WTC11 (cell line): ENCODE results near the gene TLR3. TPM values are rescaled to one million over a fixed set of nuclear protein-coding genes. Genes with fewer than 3 reads are reported as not detected.

ENCODE experiments used
- ATAC-seq: fragments of 200-7000 bp; cut with Tn5 transposase; 2 replicates; pipeline ENCODE4 v1.10.0; 2021; ENCODE audit warnings: mild to moderate bottlenecking, moderate library complexity
- CTCF ChIA-PET: fragments of 300-600 bp; sonication (Branson Sonifier 250); formaldehyde crosslinking; loops from one replicate; lab custom pipeline; 2021; ENCODE audit warnings: antibody characterized with exemption; lab: Charles Lee
- POLR2A ChIA-PET: fragments of 350-600 bp; sonication (Branson Sonifier 250); formaldehyde crosslinking; loops from one replicate; lab custom pipeline; 2021; ENCODE audit warnings: antibody characterized with exemption; lab: Charles Lee
- DNase-seq: peaks from one replicate; pipeline ENCODE4 v3.0.0; 2021; ENCODE audit warnings: low spot score
- H3K27ac Mint-ChIP-seq: 2 replicates; pipeline ENCODE4 v1.8.0; 2021; ENCODE audit warnings: mixed read lengths
- H3K27me3 Mint-ChIP-seq: 2 replicates; pipeline ENCODE4 v1.8.0; 2021; ENCODE audit warnings: low read depth, mild to moderate bottlenecking, moderate library complexity, mixed read lengths
- H3K36me3 Mint-ChIP-seq: 2 replicates; pipeline ENCODE4 v1.8.0; 2021; ENCODE audit warnings: mixed read lengths
- H3K4me1 Mint-ChIP-seq: 2 replicates; pipeline ENCODE4 v1.8.0; 2022; ENCODE audit warnings: mixed read lengths
- H3K4me3 Mint-ChIP-seq: 2 replicates; pipeline ENCODE4 v1.8.0; 2021; ENCODE audit warnings: mild to moderate bottlenecking, moderate library complexity, mixed read lengths
- H3K9me3 Mint-ChIP-seq: 2 replicates; pipeline ENCODE4 v1.8.0; 2021; ENCODE audit warnings: mixed read lengths
- AR ChIP-seq: fragments of 250-450 bp; sonication (Bioruptor Pico); IDR thresholded peaks from 2 replicates; pipeline ENCODE4 v1.9.0; 2021; ENCODE audit warnings: mild to moderate bottlenecking
- ATF1 ChIP-seq: sonication (generic); formaldehyde crosslinking; IDR thresholded peaks from 2 replicates; pipeline ENCODE4 v1.8.1; 2023; ENCODE audit warnings: mild to moderate bottlenecking, moderate library complexity, missing genetic modification reagents
- EMX1 ChIP-seq: fragments of 250-450 bp; sonication (Bioruptor Pico); IDR thresholded peaks from 2 replicates; pipeline ENCODE4 v1.8.0; 2021; ENCODE audit warnings: mild to moderate bottlenecking
- FOXJ3 ChIP-seq: sonication (generic); formaldehyde crosslinking; IDR thresholded peaks from 2 replicates; pipeline ENCODE4 v1.9.0; 2021; ENCODE audit warnings: missing genetic modification reagents, mild to moderate bottlenecking, borderline replicate concordance
- FOXP4 ChIP-seq: sonication (generic); formaldehyde crosslinking; IDR thresholded peaks from 2 replicates; pipeline ENCODE4 v1.8.0; 2022; ENCODE audit warnings: mild to moderate bottlenecking, missing genetic modification reagents
- GABPB1 ChIP-seq: sonication (generic); formaldehyde crosslinking; IDR thresholded peaks from 2 replicates; pipeline ENCODE4 v1.8.1; 2023; ENCODE audit warnings: mild to moderate bottlenecking, missing genetic modification reagents
- GRHL2 ChIP-seq: fragments of 250-450 bp; sonication (Bioruptor Pico); IDR thresholded peaks from 2 replicates; pipeline ENCODE4 v1.8.0; 2022; ENCODE audit warnings: mild to moderate bottlenecking, moderate library complexity; ENCODE audit not compliant: insufficient replicate concordance, severe bottlenecking
- GTF2I ChIP-seq: fragments of 250-450 bp; sonication (Bioruptor Pico); conservative IDR thresholded peaks from 2 replicates; pipeline ENCODE4 v1.4.0; 2021; ENCODE audit warnings: mild to moderate bottlenecking
- HMGA2 ChIP-seq: fragments of 250-450 bp; sonication (Bioruptor Pico); IDR thresholded peaks from 2 replicates; pipeline ENCODE4 v1.4.0; 2021; ENCODE audit warnings: mild to moderate bottlenecking, moderate library complexity
- JAZF1 ChIP-seq: fragments of 250-450 bp; sonication (Bioruptor Pico); IDR thresholded peaks from 2 replicates; pipeline ENCODE4 v1.9.0; 2021; ENCODE audit warnings: moderate library complexity, mild to moderate bottlenecking, inconsistent platforms
- MLX ChIP-seq: sonication (generic); formaldehyde crosslinking; IDR thresholded peaks from 2 replicates; pipeline ENCODE4 v1.8.1; 2023; ENCODE audit warnings: mild to moderate bottlenecking, missing genetic modification reagents, moderate library complexity
- NFYB ChIP-seq: sonication (generic); formaldehyde crosslinking; conservative IDR thresholded peaks from 2 replicates; pipeline ENCODE4 v1.8.0; 2022; ENCODE audit warnings: low read depth, missing genetic modification reagents
- OVOL2 ChIP-seq: fragments of 250-450 bp; sonication (Bioruptor Pico); IDR thresholded peaks from 2 replicates; pipeline ENCODE4 v1.9.0; 2021; ENCODE audit warnings: mild to moderate bottlenecking, borderline replicate concordance
- PREB ChIP-seq: sonication (generic); formaldehyde crosslinking; IDR thresholded peaks from 2 replicates; pipeline ENCODE4 v1.8.1; 2022; ENCODE audit warnings: mild to moderate bottlenecking, missing genetic modification reagents, moderate library complexity, borderline replicate concordance
- SMAD3 ChIP-seq: sonication (generic); formaldehyde crosslinking; IDR thresholded peaks from 2 replicates; pipeline ENCODE4 v1.8.0; 2022; ENCODE audit warnings: missing genetic modification reagents, mild to moderate bottlenecking, borderline replicate concordance
- SOX15 ChIP-seq: fragments of 250-450 bp; sonication (Bioruptor Pico); IDR thresholded peaks from 2 replicates; pipeline ENCODE4 v1.9.0; 2021; ENCODE audit warnings: mild to moderate bottlenecking
- TP53 ChIP-seq: sonication (generic); formaldehyde crosslinking; IDR thresholded peaks from 2 replicates; pipeline ENCODE4 v1.8.1; 2023; ENCODE audit warnings: mild to moderate bottlenecking, missing genetic modification reagents
- ZNF138 ChIP-seq: sonication (generic); formaldehyde crosslinking; conservative IDR thresholded peaks from 2 replicates; pipeline ENCODE4 v1.8.1; 2022; ENCODE audit warnings: mild to moderate bottlenecking, moderate library complexity, missing genetic modification reagents
- ZNF396 ChIP-seq: fragments of 250-450 bp; sonication (Bioruptor Pico); IDR thresholded peaks from 2 replicates; pipeline ENCODE4 v1.8.0; 2021; ENCODE audit warnings: mild to moderate bottlenecking, moderate library complexity, borderline replicate concordance
- total RNA-seq: library from RNA; stranded (reverse); gene quantifications from 3 replicates; pipeline ENCODE4 v1.2.3, GENCODE V29; 2021
- TF ChIP-seq, protein P1 (sequence below): fragments of 250-450 bp; sonication (Bioruptor Pico); IDR thresholded peaks from 2 replicates; pipeline ENCODE4 v1.9.0; 2021; ENCODE audit warnings: moderate library complexity, mild to moderate bottlenecking, inconsistent platforms, borderline replicate concordance
- TF ChIP-seq, protein P2 (sequence below): sonication (generic); formaldehyde crosslinking; IDR thresholded peaks from 2 replicates; pipeline ENCODE4 v1.8.1; 2023; ENCODE audit warnings: mild to moderate bottlenecking, missing genetic modification reagents
- TF ChIP-seq, protein P3 (sequence below): sonication (generic); formaldehyde crosslinking; IDR thresholded peaks from 2 replicates; pipeline ENCODE4 v1.8.1; 2023; ENCODE audit warnings: mild to moderate bottlenecking, missing genetic modification reagents, borderline replicate concordance
- TF ChIP-seq, protein P4 (sequence below): sonication (generic); formaldehyde crosslinking; IDR thresholded peaks from 2 replicates; pipeline ENCODE4 v1.8.1; 2022; ENCODE audit warnings: mild to moderate bottlenecking, moderate library complexity, missing genetic modification reagents

The TLR3 gene
- total RNA-seq, 1 experiment from 2014 or later: 1.8 TPM

DNA sequence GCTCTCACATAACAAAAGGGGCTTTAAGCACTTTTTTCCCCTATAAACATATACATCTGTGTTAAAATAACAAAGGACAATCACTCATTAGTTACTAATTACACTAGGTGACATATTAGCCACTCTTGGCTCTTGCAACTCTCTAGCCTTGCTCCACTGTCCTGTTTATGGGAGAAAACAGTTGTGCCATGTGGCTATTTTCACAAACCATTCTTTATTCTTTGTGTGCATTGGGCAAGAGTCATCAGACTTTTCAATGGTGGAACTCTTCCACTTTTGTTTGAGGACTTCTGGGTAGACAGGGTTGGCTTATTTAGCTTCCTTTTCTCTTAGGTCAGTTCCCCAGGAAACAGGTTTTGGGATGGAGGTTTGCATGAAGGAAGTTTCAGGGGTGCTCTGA is 19.6 kb downstream of the TLR3 start (continued):
- TF ChIP-seq HMGA2 (no peak), AR (CRISPR knock-in tag) (no peak), JAZF1 (no peak), ATF1 (CRISPR knock-in tag) (no peak), FOXJ3 (CRISPR knock-in tag) (no peak), MLX (CRISPR knock-in tag) (no peak), GABPB1 (CRISPR knock-in tag) (no peak), SOX15 (CRISPR knock-in tag) (no peak)
- TF ChIP-seq, protein P1, sequence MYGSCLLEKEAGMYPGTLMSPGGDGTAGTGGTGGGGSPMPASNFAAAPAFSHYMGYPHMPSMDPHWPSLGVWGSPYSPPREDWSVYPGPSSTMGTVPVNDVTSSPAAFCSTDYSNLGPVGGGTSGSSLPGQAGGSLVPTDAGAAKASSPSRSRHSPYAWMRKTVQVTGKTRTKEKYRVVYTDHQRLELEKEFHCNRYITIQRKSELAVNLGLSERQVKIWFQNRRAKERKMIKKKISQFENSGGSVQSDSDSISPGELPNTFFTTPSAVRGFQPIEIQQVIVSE (CRISPR knock-in tag): no peak
- TF ChIP-seq, protein P2, sequence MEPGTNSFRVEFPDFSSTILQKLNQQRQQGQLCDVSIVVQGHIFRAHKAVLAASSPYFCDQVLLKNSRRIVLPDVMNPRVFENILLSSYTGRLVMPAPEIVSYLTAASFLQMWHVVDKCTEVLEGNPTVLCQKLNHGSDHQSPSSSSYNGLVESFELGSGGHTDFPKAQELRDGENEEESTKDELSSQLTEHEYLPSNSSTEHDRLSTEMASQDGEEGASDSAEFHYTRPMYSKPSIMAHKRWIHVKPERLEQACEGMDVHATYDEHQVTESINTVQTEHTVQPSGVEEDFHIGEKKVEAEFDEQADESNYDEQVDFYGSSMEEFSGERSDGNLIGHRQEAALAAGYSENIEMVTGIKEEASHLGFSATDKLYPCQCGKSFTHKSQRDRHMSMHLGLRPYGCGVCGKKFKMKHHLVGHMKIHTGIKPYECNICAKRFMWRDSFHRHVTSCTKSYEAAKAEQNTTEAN (CRISPR knock-in tag): no peak
- TF ChIP-seq, protein P3, sequence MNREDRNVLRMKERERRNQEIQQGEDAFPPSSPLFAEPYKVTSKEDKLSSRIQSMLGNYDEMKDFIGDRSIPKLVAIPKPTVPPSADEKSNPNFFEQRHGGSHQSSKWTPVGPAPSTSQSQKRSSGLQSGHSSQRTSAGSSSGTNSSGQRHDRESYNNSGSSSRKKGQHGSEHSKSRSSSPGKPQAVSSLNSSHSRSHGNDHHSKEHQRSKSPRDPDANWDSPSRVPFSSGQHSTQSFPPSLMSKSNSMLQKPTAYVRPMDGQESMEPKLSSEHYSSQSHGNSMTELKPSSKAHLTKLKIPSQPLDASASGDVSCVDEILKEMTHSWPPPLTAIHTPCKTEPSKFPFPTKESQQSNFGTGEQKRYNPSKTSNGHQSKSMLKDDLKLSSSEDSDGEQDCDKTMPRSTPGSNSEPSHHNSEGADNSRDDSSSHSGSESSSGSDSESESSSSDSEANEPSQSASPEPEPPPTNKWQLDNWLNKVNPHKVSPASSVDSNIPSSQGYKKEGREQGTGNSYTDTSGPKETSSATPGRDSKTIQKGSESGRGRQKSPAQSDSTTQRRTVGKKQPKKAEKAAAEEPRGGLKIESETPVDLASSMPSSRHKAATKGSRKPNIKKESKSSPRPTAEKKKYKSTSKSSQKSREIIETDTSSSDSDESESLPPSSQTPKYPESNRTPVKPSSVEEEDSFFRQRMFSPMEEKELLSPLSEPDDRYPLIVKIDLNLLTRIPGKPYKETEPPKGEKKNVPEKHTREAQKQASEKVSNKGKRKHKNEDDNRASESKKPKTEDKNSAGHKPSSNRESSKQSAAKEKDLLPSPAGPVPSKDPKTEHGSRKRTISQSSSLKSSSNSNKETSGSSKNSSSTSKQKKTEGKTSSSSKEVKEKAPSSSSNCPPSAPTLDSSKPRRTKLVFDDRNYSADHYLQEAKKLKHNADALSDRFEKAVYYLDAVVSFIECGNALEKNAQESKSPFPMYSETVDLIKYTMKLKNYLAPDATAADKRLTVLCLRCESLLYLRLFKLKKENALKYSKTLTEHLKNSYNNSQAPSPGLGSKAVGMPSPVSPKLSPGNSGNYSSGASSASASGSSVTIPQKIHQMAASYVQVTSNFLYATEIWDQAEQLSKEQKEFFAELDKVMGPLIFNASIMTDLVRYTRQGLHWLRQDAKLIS: no peak
- TF ChIP-seq, all 79 proteins: peak for 0

DNA sequence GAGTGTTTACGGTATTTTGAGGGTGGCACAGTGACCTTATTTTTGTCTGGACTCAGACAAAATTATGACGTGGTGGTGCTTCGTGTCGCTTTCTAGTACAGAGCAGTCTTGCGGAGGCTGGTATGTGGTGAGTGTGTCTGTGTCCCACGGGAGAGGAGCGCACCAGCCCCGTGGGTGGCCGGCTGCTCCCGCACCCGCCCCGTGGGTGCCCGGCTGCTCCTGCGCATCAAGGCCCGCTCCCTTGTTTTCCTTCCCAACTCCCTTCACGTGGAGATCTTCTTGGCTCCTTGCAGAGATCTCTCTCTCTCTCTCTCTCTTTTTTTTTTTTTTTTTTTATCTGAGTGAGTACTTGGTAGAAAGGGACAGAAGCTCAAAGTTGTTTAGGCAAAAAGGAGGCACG is 23.3 kb downstream of the TLR3 start:
- DNase-seq (no peak), ATAC-seq (no peak)
- H3K4me3 Mint-ChIP-seq: no peak overlapping the region
- peaks cover 20% of the 10 kb centered on the region for H3K4me1 Mint-ChIP-seq
- peaks cover 5% of the 10 kb centered on the region for H3K9me3 Mint-ChIP-seq
- H3K36me3 Mint-ChIP-seq: peaks cover 3% of the 10 kb centered on the region; the same call in 1 of the 2 replicates
- POLR2A ChIA-PET: no interaction called here
- no peaks in the 10 kb centered on the region for H3K27me3 Mint-ChIP-seq
- CTCF ChIA-PET: no interaction called here
- no peak overlapping the region for H3K27ac Mint-ChIP-seq
- no peak for TF ChIP-seq FOXJ3 (CRISPR knock-in tag)
- TF ChIP-seq, protein P4, sequence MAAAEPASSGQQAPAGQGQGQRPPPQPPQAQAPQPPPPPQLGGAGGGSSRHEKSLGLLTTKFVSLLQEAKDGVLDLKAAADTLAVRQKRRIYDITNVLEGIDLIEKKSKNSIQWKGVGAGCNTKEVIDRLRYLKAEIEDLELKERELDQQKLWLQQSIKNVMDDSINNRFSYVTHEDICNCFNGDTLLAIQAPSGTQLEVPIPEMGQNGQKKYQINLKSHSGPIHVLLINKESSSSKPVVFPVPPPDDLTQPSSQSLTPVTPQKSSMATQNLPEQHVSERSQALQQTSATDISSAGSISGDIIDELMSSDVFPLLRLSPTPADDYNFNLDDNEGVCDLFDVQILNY: no peak
- no peak for TF ChIP-seq TP53 (CRISPR knock-in tag)
- TF ChIP-seq GTF2I (CRISPR knock-in tag): no peak
- no peak for TF ChIP-seq GRHL2 (CRISPR knock-in tag)
- no peak for TF ChIP-seq ZNF396 (CRISPR knock-in tag)
- no peak for TF ChIP-seq EMX1 (CRISPR knock-in tag)
- no peak for TF ChIP-seq ZNF138 (CRISPR knock-in tag)
- TF ChIP-seq FOXP4 (CRISPR knock-in tag): no peak
- no peak for TF ChIP-seq MLX (CRISPR knock-in tag)
- TF ChIP-seq SMAD3 (CRISPR knock-in tag): no peak
- no peak for TF ChIP-seq SOX15 (CRISPR knock-in tag)
- TF ChIP-seq OVOL2 (CRISPR knock-in tag): no peak
- no peak for TF ChIP-seq NFYB (CRISPR knock-in tag)
- TF ChIP-seq PREB: no peak
